ENCODE measurements around the gene MED12L.

DNA sequence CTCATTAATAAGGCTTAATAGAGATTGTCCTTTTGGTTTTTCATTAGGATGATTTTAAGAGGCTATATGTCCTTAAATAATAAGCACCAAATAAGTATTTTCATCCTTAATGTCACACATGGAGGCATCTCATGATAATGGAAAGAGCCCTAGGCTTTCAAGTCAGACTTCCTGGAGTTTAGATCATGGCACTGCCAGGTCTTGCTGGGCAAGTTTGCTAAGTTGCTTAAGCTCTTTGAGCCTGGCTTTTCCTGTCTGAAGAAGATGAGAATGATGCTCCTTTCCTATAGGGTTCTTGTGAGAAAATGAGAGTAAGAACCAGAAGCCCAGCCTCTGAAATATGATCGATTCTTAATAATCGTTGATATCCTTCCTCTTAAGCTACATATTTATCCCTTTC lies 322.5 kb downstream of the MED12L start:
- TF ChIP-seq, protein P1, sequence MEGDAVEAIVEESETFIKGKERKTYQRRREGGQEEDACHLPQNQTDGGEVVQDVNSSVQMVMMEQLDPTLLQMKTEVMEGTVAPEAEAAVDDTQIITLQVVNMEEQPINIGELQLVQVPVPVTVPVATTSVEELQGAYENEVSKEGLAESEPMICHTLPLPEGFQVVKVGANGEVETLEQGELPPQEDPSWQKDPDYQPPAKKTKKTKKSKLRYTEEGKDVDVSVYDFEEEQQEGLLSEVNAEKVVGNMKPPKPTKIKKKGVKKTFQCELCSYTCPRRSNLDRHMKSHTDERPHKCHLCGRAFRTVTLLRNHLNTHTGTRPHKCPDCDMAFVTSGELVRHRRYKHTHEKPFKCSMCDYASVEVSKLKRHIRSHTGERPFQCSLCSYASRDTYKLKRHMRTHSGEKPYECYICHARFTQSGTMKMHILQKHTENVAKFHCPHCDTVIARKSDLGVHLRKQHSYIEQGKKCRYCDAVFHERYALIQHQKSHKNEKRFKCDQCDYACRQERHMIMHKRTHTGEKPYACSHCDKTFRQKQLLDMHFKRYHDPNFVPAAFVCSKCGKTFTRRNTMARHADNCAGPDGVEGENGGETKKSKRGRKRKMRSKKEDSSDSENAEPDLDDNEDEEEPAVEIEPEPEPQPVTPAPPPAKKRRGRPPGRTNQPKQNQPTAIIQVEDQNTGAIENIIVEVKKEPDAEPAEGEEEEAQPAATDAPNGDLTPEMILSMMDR (IDR thresholded peaks at IDR 0.05): no peak
- no peak for TF ChIP-seq POLR2A (IDR thresholded peaks at IDR 0.05)

All from lower leg skin (tissue), 3 donors.